ENCODE results near the gene VARS2. TPM values are rescaled to one million over a fixed set of nuclear protein-coding genes. Genes with fewer than 3 reads are reported as not detected.
A peak's percentile ranks its signal among the peaks of the same experiment; 100 is the strongest.

The VARS2 gene
- total RNA-seq, 2 donors from 2014 or later: 39.4 to 52.5 TPM

- H3K4me1 ChIP-seq (ENCODE audit: control insufficient read depth, insufficient read depth, low read length): no peaks in the 10 kb centered on the region
- H3K9me3 ChIP-seq (ENCODE audit: control insufficient read depth, low read length): no peaks in the 10 kb centered on the region
- peaks cover 25% of the 10 kb centered on the region for H3K27me3 ChIP-seq (ENCODE audit: control insufficient read depth, insufficient read depth, low read length, poor library complexity, severe bottlenecking)
- H3K27ac Mint-ChIP-seq: no peak overlapping the region
- H3K36me3 Mint-ChIP-seq (ENCODE audit: low read depth): no peaks in the 10 kb centered on the region
- H3K4me3 ChIP-seq (ENCODE audit: low read length): no peak overlapping the region
- no peak overlapping the region for H3K9ac ChIP-seq (ENCODE audit: extremely low read depth, low read length, poor library complexity, severe bottlenecking)
- no peak overlapping the region for H3K4me3 Mint-ChIP-seq
- TF ChIP-seq, protein P1, sequence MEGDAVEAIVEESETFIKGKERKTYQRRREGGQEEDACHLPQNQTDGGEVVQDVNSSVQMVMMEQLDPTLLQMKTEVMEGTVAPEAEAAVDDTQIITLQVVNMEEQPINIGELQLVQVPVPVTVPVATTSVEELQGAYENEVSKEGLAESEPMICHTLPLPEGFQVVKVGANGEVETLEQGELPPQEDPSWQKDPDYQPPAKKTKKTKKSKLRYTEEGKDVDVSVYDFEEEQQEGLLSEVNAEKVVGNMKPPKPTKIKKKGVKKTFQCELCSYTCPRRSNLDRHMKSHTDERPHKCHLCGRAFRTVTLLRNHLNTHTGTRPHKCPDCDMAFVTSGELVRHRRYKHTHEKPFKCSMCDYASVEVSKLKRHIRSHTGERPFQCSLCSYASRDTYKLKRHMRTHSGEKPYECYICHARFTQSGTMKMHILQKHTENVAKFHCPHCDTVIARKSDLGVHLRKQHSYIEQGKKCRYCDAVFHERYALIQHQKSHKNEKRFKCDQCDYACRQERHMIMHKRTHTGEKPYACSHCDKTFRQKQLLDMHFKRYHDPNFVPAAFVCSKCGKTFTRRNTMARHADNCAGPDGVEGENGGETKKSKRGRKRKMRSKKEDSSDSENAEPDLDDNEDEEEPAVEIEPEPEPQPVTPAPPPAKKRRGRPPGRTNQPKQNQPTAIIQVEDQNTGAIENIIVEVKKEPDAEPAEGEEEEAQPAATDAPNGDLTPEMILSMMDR (conservative IDR thresholded peaks at IDR 0.05): no peak
- H3K4me1 Mint-ChIP-seq: peaks cover 22% of the 10 kb centered on the region
- no peaks in the 10 kb centered on the region for H3K36me3 ChIP-seq (ENCODE audit: control insufficient read depth, insufficient read depth, low read length)
- H3K9me3 Mint-ChIP-seq: peaks cover 2% of the 10 kb centered on the region
- no peak overlapping the region for H3K27ac ChIP-seq (ENCODE audit: low read depth, low read length)
- DNase-seq: no peak
- 89 to 90% methylated on average over 1 to 5 of the region's 5 CpGs for WGBS, 2 experiments (ENCODE audit: insufficient coverage in 1 of 2, insufficient read length in 1 of 2)
- H3K27me3 Mint-ChIP-seq (ENCODE audit: insufficient read depth): peaks cover 71% of the 10 kb centered on the region
Observed at GRCh38 chr6:30951907-30952469, 38.0 kb downstream of the VARS2 start.

GRCh38 chr6:30954631-30955366, 40.8 kb downstream of the VARS2 start:
- H3K9me3 ChIP-seq (ENCODE audit: control insufficient read depth, low read length): no peaks in the 10 kb centered on the region
- Mint-ChIP-seq H3K9me3 (peaks cover 5% of the 10 kb centered on the region), H3K27ac (no peak overlapping the region), H3K27me3 (ENCODE audit: insufficient read depth) (peaks cover 74% of the 10 kb centered on the region), H3K36me3 (ENCODE audit: low read depth) (no peaks in the 10 kb centered on the region), H3K4me1 (peaks cover 16% of the 10 kb centered on the region), H3K4me3 (peak overlapping the region; percentile 57)
- no peaks in the 10 kb centered on the region for H3K36me3 ChIP-seq (ENCODE audit: control insufficient read depth, insufficient read depth, low read length)
- H3K27me3 ChIP-seq (ENCODE audit: control insufficient read depth, insufficient read depth, low read length, poor library complexity, severe bottlenecking): peaks cover 36% of the 10 kb centered on the region
- H3K27ac ChIP-seq (ENCODE audit: low read depth, low read length): no peak overlapping the region
- WGBS, 2 experiments (ENCODE audit: insufficient coverage in 1 of 2, insufficient read length in 1 of 2): 75 to 96% methylated on average over 4 to 9 of the region's 9 CpGs
- no peak overlapping the region for H3K9ac ChIP-seq (ENCODE audit: extremely low read depth, low read length, poor library complexity, severe bottlenecking)
- peak overlapping the region; percentile 77 for H3K4me3 ChIP-seq (ENCODE audit: low read length)
- TF ChIP-seq, protein P1 (conservative IDR thresholded peaks at IDR 0.05): no peak
- peak; percentile 59 for DNase-seq
- H3K4me1 ChIP-seq (ENCODE audit: control insufficient read depth, insufficient read depth, low read length): no peaks in the 10 kb centered on the region

DNA sequence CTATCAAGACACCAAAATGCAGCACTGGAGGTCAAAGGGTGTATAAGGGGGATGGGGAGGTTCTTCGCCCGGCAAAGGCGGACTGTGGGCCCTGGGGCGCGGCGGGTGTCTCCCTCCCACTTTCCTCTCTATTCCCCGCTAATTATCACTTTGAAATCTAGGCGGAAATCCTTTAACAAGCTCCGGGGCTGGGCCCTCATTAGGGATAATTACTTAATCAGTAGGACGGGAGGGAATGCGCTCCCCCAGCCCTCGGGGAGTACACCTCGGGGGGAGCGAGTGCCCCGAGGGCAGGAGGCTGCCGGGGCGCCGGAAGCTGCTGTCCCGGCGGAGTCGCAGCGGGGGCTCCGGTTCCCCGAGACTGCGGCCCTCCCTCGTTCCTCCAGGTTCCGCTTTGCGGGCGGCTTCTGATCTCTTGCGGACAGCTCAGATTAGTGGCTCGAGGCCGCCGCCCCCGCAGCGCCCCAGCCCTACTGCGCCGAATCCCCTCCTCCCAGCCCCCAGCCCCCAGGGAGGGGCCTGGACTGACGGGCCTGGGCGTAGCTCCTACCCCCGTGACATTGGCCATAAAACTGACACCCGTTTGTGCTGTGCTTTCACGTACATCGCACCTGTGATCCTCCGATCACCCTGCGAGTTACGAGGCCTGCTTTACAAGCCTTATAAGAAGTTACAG, 41.5 kb downstream of the VARS2 start:
- TF ChIP-seq, protein P1 (conservative IDR thresholded peaks at IDR 0.05): no peak

More for the DNA sequence above, 41.5 kb downstream of the VARS2 start:
- Histone ChIP-seq H3K27me3 (ENCODE audit: control insufficient read depth, insufficient read depth, low read length, poor library complexity, severe bottlenecking) (peaks cover 36% of the 10 kb centered on the region), H3K27ac (ENCODE audit: low read depth, low read length) (no peak overlapping the region), H3K9ac (ENCODE audit: extremely low read depth, low read length, poor library complexity, severe bottlenecking) (no peak overlapping the region), H3K4me1 (ENCODE audit: control insufficient read depth, insufficient read depth, low read length) (no peaks in the 10 kb centered on the region), H3K4me3 (ENCODE audit: low read length) (peak overlapping the region; percentile 77), H3K36me3 (ENCODE audit: control insufficient read depth, insufficient read depth, low read length) (no peaks in the 10 kb centered on the region), H3K9me3 (ENCODE audit: control insufficient read depth, low read length) (no peaks in the 10 kb centered on the region)
- Mint-ChIP-seq H3K27me3 (ENCODE audit: insufficient read depth) (peaks cover 68% of the 10 kb centered on the region), H3K4me1 (peaks cover 16% of the 10 kb centered on the region), H3K4me3 (peak overlapping the region; percentile 57), H3K9me3 (peaks cover 5% of the 10 kb centered on the region), H3K36me3 (ENCODE audit: low read depth) (no peaks in the 10 kb centered on the region), H3K27ac (no peak overlapping the region)
- DNase-seq: peak; percentile 88
- WGBS, 2 experiments (ENCODE audit: insufficient coverage in 1 of 2, insufficient read length in 1 of 2): 8 to 15% methylated on average over 21 to 45 of the region's 46 CpGs

Data from endodermal cell (in vitro differentiated cells).